ENCODE measurements around the gene CNTNAP2. TPM values are rescaled to one million over a fixed set of nuclear protein-coding genes. Genes with fewer than 3 reads are reported as not detected.
A peak's percentile ranks its signal among the peaks of the same experiment; 100 is the strongest.

Gene CNTNAP2
- total RNA-seq, 1 experiment from 2014 or later, result 60.0 TPM

DNA sequence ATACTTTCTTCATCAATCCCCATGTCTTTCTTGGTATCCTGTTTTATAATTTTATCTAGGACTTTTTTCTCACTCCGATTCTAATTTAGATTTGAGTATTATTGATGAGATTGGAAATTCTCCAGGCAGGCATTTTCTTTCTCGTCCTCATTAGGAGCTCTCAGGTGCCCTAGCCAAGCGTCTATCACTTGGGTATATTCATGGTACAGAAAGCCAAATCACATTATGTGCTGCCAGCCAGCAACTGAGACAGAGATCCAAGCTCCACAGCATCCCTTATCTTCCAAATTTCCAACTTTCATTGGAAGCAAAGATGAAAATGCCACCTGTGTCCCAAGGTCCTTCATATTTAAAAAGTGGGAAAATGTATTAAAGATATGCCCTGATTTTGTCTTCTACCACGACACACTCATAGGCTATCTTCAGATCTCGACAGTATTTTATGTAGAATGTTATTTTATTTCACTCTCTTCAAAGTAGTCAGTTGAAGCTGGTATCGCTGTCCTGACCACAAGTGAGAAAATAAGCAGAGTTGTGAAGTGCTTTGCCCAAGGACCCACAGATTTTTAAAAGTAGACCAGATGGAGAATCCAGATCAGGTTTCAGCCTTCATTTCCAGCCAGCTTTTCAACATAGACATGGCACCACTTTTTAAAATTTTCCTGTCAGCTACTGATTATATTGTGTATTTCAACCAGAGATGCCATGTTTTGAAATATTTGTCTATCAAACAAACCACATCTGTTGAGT, 773.4 kb downstream of the CNTNAP2 start:
- CTCF ChIA-PET, result no interaction called here
- no peaks in the 10 kb centered on the region for H3K27me3 ChIP-seq (replicated peaks; ENCODE audit: insufficient read depth, low read depth, low read length, poor library complexity)
- BruUV-seq (replicated peaks), result no TSS peak
- H3K9me3 ChIP-seq (ENCODE audit: low read depth, low read length, poor library complexity, severe bottlenecking), result no peaks in the 10 kb centered on the region
- no peaks in the 10 kb centered on the region for H3K36me3 ChIP-seq (ENCODE audit: insufficient read depth, low read length, poor library complexity, severe bottlenecking)
- TF ChIP-seq, protein P1, sequence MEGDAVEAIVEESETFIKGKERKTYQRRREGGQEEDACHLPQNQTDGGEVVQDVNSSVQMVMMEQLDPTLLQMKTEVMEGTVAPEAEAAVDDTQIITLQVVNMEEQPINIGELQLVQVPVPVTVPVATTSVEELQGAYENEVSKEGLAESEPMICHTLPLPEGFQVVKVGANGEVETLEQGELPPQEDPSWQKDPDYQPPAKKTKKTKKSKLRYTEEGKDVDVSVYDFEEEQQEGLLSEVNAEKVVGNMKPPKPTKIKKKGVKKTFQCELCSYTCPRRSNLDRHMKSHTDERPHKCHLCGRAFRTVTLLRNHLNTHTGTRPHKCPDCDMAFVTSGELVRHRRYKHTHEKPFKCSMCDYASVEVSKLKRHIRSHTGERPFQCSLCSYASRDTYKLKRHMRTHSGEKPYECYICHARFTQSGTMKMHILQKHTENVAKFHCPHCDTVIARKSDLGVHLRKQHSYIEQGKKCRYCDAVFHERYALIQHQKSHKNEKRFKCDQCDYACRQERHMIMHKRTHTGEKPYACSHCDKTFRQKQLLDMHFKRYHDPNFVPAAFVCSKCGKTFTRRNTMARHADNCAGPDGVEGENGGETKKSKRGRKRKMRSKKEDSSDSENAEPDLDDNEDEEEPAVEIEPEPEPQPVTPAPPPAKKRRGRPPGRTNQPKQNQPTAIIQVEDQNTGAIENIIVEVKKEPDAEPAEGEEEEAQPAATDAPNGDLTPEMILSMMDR (conservative IDR thresholded peaks at IDR 0.05; ENCODE audit: low read depth, low read length), result no peak
- no peak for TF ChIP-seq EZH2 (IDR thresholded peaks at IDR 0.05; ENCODE audit: borderline replicate concordance, low read depth, low read length, poor library complexity, severe bottlenecking)
- H3K4me3 ChIP-seq (ENCODE audit: low read depth, low read length, poor library complexity, severe bottlenecking), result no peak overlapping the region
- POLR2A ChIA-PET (ENCODE audit: low non-redundant PET), result no interaction called here
- intact Hi-C loops (cut with micrococcal nuclease; ENCODE audit: unreplicated experiment), result loop anchor here (10.0 kb wide), 1 partner anchor 55 kb away; no protein-coding TSS in a partner anchor
- no peak overlapping the region for H3K27ac ChIP-seq (ENCODE audit: low read depth, low read length, poor library complexity, severe bottlenecking)
- peaks cover 16% of the 10 kb centered on the region for H3K4me1 ChIP-seq (ENCODE audit: insufficient read depth, low read length, poor library complexity, severe bottlenecking)
- DNase-seq (ENCODE audit: low spot score), result no peak

DNA sequence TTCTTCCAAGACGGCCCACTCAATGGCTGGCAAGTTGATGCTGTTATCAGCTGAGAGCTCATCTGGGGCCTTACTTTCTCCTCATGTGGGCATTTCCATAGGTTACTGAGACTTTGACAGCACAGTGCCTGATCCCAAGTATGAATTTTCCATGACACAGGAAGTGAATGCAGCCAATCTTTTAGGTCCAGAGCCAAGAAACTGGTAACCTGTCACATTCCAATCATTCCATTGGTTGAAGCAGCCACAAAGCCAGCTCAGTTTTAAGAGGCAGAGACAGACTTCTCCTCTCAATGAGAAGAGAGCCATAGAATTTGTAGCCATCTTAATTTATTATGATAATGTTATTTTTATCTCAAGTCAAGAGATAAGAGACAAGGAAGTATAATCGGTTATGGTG, 775.5 kb downstream of the CNTNAP2 start:
- ChIA-PET CTCF (no interaction called here), POLR2A (ENCODE audit: low non-redundant PET) (no interaction called here)
- intact Hi-C loops (cut with micrococcal nuclease; ENCODE audit: unreplicated experiment), result loop anchor here (10.0 kb wide), 1 partner anchor 53 kb away; no protein-coding TSS in a partner anchor
- H3K27me3 ChIP-seq (replicated peaks; ENCODE audit: insufficient read depth, low read depth, low read length, poor library complexity), result no peaks in the 10 kb centered on the region
- peaks cover 4% of the 10 kb centered on the region for H3K4me1 ChIP-seq (ENCODE audit: insufficient read depth, low read length, poor library complexity, severe bottlenecking)
- DNase-seq (ENCODE audit: low spot score), result peak; percentile 25
- H3K27ac ChIP-seq (ENCODE audit: low read depth, low read length, poor library complexity, severe bottlenecking), result no peak overlapping the region
- no peak overlapping the region for H3K4me3 ChIP-seq (ENCODE audit: low read depth, low read length, poor library complexity, severe bottlenecking)
- no peaks in the 10 kb centered on the region for H3K9me3 ChIP-seq (ENCODE audit: low read depth, low read length, poor library complexity, severe bottlenecking)
- no peaks in the 10 kb centered on the region for H3K36me3 ChIP-seq (ENCODE audit: insufficient read depth, low read length, poor library complexity, severe bottlenecking)
- BruUV-seq (replicated peaks), result no TSS peak
- TF ChIP-seq, protein P1 (conservative IDR thresholded peaks at IDR 0.05; ENCODE audit: low read depth, low read length), result no peak
- no peak for TF ChIP-seq EZH2 (IDR thresholded peaks at IDR 0.05; ENCODE audit: borderline replicate concordance, low read depth, low read length, poor library complexity, severe bottlenecking)

DNA sequence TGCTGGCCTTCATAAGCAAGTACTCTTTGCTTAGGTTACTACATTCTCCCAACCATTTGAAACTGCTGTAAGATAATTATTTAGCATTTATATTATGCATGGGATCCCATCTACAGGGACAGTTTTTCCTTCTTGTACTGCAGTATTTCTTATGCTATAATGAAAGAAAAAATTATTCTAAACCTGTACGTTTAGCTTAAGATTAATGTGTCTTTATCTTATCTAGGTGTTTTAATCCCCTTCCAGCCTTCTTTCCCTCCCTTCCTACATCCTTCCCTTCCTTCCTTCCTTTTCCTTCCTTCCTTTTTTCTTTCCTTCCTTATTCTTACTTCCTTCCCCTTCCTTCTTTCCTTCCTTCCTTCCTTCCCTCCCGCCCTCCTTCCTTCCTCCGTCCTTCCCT, 778.3 kb downstream of the CNTNAP2 start:
- Histone ChIP-seq H3K27ac (ENCODE audit: low read depth, low read length, poor library complexity, severe bottlenecking) (no peak overlapping the region), H3K4me3 (ENCODE audit: low read depth, low read length, poor library complexity, severe bottlenecking) (no peak overlapping the region), H3K36me3 (ENCODE audit: insufficient read depth, low read length, poor library complexity, severe bottlenecking) (no peaks in the 10 kb centered on the region), H3K4me1 (ENCODE audit: insufficient read depth, low read length, poor library complexity, severe bottlenecking) (peaks cover 4% of the 10 kb centered on the region), H3K27me3 (replicated peaks; ENCODE audit: insufficient read depth, low read depth, low read length, poor library complexity) (no peaks in the 10 kb centered on the region), H3K9me3 (ENCODE audit: low read depth, low read length, poor library complexity, severe bottlenecking) (no peaks in the 10 kb centered on the region)
- intact Hi-C loops (cut with micrococcal nuclease; ENCODE audit: unreplicated experiment), result loop anchor here (10.0 kb wide), 1 partner anchor 50 kb away; no protein-coding TSS in a partner anchor
- ChIA-PET POLR2A (ENCODE audit: low non-redundant PET) (no interaction called here), CTCF (no interaction called here)
- no peak for DNase-seq (ENCODE audit: low spot score)
- no TSS peak for BruUV-seq (replicated peaks)
- TF ChIP-seq EZH2 (IDR thresholded peaks at IDR 0.05; ENCODE audit: borderline replicate concordance, low read depth, low read length, poor library complexity, severe bottlenecking), result no peak
- TF ChIP-seq, protein P1 (conservative IDR thresholded peaks at IDR 0.05; ENCODE audit: low read depth, low read length), result no peak
